Rectal smooth muscle tissue (tissue), 1 donor: Measurements from ENCODE around the gene ARRB1.
A peak's percentile ranks its signal among the peaks of the same experiment; 100 is the strongest.

ENCODE experiments used
- H3K27ac ChIP-seq: one replicate; pipeline ENCODE4 v1.7.0; 2013; ENCODE audit warnings: low read depth, low read length, inconsistent platforms
- H3K27me3 ChIP-seq: one replicate; pipeline ENCODE4 v1.7.0; 2013; ENCODE audit warnings: low read length; ENCODE audit not compliant: control insufficient read depth, insufficient read depth
- H3K36me3 ChIP-seq: one replicate; pipeline ENCODE4 v1.7.0; 2013; ENCODE audit warnings: low read length; ENCODE audit not compliant: control insufficient read depth, insufficient read depth
- H3K4me1 ChIP-seq: one replicate; pipeline ENCODE4 v1.7.0; 2013; ENCODE audit warnings: low read length; ENCODE audit not compliant: control insufficient read depth, insufficient read depth
- H3K4me3 ChIP-seq: one replicate; pipeline ENCODE4 v1.7.0; 2013; ENCODE audit warnings: low read length
- H3K9ac ChIP-seq: one replicate; pipeline ENCODE4 v1.7.0; 2013; ENCODE audit warnings: low read length

The ARRB1 gene

GRCh38 chr11:75351541-75351790 is at the start of gene ARRB1:
Gene ARRB1 (minus strand): TSS chr11:75351661. CDS start chr11:75351607, 54 bp downstream.
- Histone ChIP-seq H3K27ac (peak within 1 kb of the TSS; percentile 84), H3K36me3 (peaks cover 2% of the 10 kb centered on the region), H3K9ac (peak within 1 kb of the TSS; percentile 67), H3K4me3 (peak within 1 kb of the TSS; percentile 76), H3K4me1 (peaks cover 33% of the 10 kb centered on the region), H3K27me3 (no peaks in the 10 kb centered on the region)

- peak overlapping the region; percentile 80 for H3K4me3 ChIP-seq
- H3K9ac ChIP-seq = peak overlapping the region; percentile 63
- H3K27me3 ChIP-seq = no peaks in the 10 kb centered on the region
- peaks cover 6% of the 10 kb centered on the region for H3K4me1 ChIP-seq
- H3K27ac ChIP-seq = peak overlapping the region; percentile 93
- H3K36me3 ChIP-seq = peaks cover 21% of the 10 kb centered on the region
Measured at GRCh38 chr11:75400146-75400865, 48.8 kb upstream of the ARRB1 start.

DNA sequence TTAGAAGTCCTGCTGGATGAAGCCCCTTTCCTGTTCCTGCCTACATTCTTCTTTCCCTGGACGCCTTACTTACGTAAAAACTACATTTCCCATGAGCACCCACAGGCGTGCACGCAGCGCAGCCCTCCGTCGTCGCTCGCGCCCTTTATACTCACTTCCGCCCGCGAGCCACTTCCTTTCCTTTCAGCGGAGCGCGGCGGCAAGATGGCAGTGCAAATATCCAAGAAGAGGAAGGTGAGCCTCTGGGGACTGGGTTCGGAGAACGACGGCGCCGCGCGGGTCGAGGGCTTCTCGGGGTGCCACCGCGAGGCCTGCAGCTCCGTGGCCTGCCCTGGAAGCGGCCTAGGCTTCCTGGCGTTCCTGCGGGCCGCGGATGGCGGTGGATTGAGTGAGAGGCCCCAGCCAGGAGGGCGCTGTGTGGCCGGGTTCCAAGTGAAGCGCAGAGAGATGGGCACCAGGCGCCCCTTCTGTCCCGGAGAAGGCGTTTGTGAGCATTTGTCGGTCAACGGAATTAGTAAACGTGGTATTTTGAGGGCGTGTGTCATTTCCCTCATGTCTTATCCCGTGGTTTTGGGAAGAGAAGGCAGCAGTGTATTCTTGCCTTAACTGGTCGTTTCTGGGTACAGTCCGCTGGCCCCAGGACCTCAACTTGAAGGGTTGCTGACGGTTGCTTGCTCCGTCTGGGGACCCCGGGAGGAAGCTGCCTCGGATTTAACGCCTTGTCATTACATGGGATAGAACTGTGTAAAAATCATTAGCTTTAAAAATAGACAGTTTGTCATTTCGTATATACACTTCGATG is 48.1 kb upstream of the ARRB1 start, which contains the start of gene RPS3:
Gene RPS3 (plus strand): TSS at position 175 of the 802 bp plus-strand sequence. CDS start 30 bp downstream, at position 205.
- peaks cover 6% of the 10 kb centered on the region for H3K4me1 ChIP-seq
- peaks cover 20% of the 10 kb centered on the region for H3K36me3 ChIP-seq
- no peaks in the 10 kb centered on the region for H3K27me3 ChIP-seq
- peak within 1 kb of the TSS; percentile 80 for H3K4me3 ChIP-seq
- peak within 1 kb of the TSS; percentile 63 for H3K9ac ChIP-seq
- peak within 1 kb of the TSS; percentile 93 for H3K27ac ChIP-seq

DNA sequence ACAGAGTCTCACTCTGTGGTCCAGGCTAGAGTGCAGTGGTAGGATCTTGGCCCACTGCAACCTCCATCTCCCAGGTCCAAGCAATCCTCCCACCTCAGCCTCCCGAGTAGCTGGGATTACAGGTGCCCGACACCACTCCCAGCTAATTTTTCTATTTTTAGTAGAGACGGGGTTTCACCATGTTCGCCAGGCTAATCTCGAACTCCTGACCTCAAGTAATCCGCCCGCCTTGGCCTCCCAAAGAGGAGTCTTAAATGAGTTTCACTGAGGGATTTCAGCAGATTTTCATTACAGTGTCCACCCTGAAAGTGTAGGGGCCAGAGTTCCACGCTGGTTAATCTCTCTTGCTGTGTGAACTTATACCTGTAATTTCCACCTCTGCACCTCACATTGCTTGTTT is 47.4 kb upstream of the ARRB1 start:
- no peaks in the 10 kb centered on the region for H3K27me3 ChIP-seq
- H3K4me3 ChIP-seq = no peak overlapping the region
- peaks cover 6% of the 10 kb centered on the region for H3K4me1 ChIP-seq
- no peak overlapping the region for H3K9ac ChIP-seq
- no peak overlapping the region for H3K27ac ChIP-seq
- H3K36me3 ChIP-seq = peaks cover 15% of the 10 kb centered on the region

DNA sequence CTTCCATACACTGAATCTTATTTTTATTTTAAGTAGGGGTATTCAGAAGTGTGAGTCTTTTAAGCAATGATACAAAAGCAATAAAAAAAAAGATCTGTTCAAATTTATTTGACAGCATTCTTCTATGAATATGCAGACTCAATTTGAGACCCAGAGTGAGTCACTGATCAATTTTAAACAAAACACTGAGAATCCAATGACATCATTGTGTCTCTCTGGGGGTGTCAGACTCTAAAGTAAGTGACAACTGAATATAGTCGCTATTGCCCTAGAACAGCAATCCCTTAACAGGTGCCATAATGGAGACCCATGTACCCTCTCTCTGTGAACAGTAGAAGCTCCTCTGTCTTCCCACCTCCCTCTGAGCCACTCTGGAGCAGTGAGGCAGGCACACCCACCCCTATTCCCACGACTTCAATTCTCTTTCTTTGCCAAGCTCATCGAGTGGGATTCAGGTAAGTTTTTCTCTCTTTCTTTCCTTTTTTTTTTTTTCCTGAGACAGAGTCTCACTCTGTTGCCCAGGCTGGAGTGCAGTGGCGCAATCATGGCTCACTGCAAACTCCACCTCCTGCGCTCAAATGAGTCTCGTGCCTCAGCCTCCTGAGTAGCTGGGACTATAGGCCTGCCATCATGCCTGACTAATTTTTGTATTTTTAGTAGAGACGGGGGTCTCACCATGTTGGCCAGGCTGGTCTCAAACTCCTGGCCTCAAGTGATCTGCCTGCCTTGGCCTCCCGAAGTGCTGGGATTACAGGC is 42.8 kb upstream of the ARRB1 start:
- Histone ChIP-seq H3K36me3 (no peaks in the 10 kb centered on the region), H3K9ac (no peak overlapping the region), H3K27ac (no peak overlapping the region), H3K27me3 (no peaks in the 10 kb centered on the region), H3K4me1 (no peaks in the 10 kb centered on the region), H3K4me3 (no peak overlapping the region)

GRCh38 chr11:75389925-75390324 is 38.5 kb upstream of the ARRB1 start:
- no peak overlapping the region for H3K4me3 ChIP-seq
- no peak overlapping the region for H3K27ac ChIP-seq
- H3K4me1 ChIP-seq = no peaks in the 10 kb centered on the region
- H3K9ac ChIP-seq = no peak overlapping the region
- H3K27me3 ChIP-seq = no peaks in the 10 kb centered on the region
- no peaks in the 10 kb centered on the region for H3K36me3 ChIP-seq

DNA sequence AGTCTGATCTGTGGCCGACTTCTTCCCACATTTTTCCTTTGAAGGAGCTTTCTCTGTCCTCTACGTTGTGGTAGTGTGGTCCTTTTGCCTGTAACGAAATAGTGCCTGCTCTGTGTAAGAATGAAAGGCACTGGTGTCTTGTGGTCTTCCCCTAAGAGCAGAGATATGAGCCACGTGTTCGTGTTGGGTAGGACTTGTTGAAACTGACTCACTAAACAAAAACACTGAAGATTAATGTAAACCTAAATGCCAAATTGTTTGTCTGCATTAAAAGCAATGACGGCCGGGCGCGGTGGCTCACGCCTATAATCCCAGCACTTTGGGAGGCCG is 37.8 kb upstream of the ARRB1 start:
- Histone ChIP-seq H3K4me1 (no peaks in the 10 kb centered on the region), H3K27me3 (no peaks in the 10 kb centered on the region), H3K9ac (no peak overlapping the region), H3K4me3 (no peak overlapping the region), H3K36me3 (no peaks in the 10 kb centered on the region), H3K27ac (no peak overlapping the region)

- H3K4me1 ChIP-seq = no peaks in the 10 kb centered on the region
- no peaks in the 10 kb centered on the region for H3K27me3 ChIP-seq
- H3K36me3 ChIP-seq = no peaks in the 10 kb centered on the region
- no peak overlapping the region for H3K9ac ChIP-seq
- no peak overlapping the region for H3K4me3 ChIP-seq
- no peak overlapping the region for H3K27ac ChIP-seq
Measured at GRCh38 chr11:75388386-75389275, 37.2 kb upstream of the ARRB1 start.

DNA sequence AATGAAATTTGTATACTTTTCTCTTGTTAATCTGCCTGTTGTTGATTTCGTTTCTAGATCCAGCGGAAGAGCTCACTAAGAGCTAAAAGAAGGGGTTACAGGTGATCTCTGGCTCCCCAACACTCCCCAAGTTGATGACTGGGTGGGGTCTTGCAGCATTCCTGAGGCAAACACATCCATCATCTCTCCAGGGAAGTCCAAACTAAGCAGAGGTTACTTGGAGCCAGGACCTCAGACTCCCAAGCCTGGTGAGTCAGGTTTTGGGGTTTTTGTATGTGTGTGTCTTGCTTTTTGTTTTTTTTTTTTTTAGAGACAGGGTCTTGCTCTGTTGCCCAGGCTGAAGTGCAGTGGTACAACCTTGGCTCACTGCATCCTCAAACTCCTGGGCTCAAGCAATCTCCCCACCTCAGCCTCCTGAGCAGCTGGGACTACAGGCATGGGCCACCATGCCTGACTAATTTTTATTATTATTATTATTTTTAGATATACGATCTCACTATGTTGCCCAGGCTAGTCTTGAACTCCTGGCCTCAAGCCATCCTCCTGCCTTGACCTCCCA is 36.4 kb upstream of the ARRB1 start:
- Histone ChIP-seq H3K36me3 (no peaks in the 10 kb centered on the region), H3K27ac (no peak overlapping the region), H3K4me3 (no peak overlapping the region), H3K9ac (no peak overlapping the region), H3K4me1 (no peaks in the 10 kb centered on the region), H3K27me3 (no peaks in the 10 kb centered on the region)

- no peak overlapping the region for H3K27ac ChIP-seq
- no peak overlapping the region for H3K4me3 ChIP-seq
- no peaks in the 10 kb centered on the region for H3K4me1 ChIP-seq
- no peaks in the 10 kb centered on the region for H3K36me3 ChIP-seq
- H3K9ac ChIP-seq = no peak overlapping the region
- H3K27me3 ChIP-seq = no peaks in the 10 kb centered on the region
Measured at GRCh38 chr11:75386942-75387630, 35.6 kb upstream of the ARRB1 start.

GRCh38 chr11:75384438-75385080 is 33.1 kb upstream of the ARRB1 start:
- Histone ChIP-seq H3K36me3 (no peaks in the 10 kb centered on the region), H3K27ac (no peak overlapping the region), H3K27me3 (no peaks in the 10 kb centered on the region), H3K4me1 (no peaks in the 10 kb centered on the region), H3K9ac (no peak overlapping the region), H3K4me3 (no peak overlapping the region)
